Panc1 (cell line): ENCODE measurements around the gene SUFU. TPM values are rescaled to one million over a fixed set of nuclear protein-coding genes. Genes with fewer than 3 reads are reported as not detected.

Experiments
- ATAC-seq: fragments of 200-7000 bp; cut with Tn5 transposase; 2 replicates; pipeline ENCODE4 v1.9.1; 2020; ENCODE audit warnings: mild to moderate bottlenecking, moderate library complexity
- BruUV-seq: library from RNA; stranded (reverse); fragments of 400-500 nt; replicated peaks from 2 replicates; lab custom pipeline; 2021; lab: Mats Ljungman, UMichigan
- CTCF ChIA-PET: fragments of 300-600 bp; sonication (Branson Sonifier 250); formaldehyde crosslinking; loops from one replicate; lab custom pipeline; 2022; ENCODE audit warnings: antibody characterized with exemption; lab: Charles Lee
- POLR2A ChIA-PET: fragments of 300-600 bp; sonication (Branson Sonifier 250); formaldehyde crosslinking; loops from one replicate; lab custom pipeline; 2022; ENCODE audit warnings: antibody characterized with exemption; lab: Charles Lee
- DNase-seq: peaks from one replicate; pipeline ENCODE4 v3.0.0-alpha.2; 2010; ENCODE audit warnings: low read depth, low spot score
- H3K27ac ChIP-seq: 2 replicates; pipeline ENCODE4 v1.5.1; 2011; ENCODE audit warnings: mild to moderate bottlenecking, low read length, inconsistent platforms
- H3K27me3 ChIP-seq: fragments of 200-500 bp; sonication (Bioruptor generic); 2 replicates; pipeline ENCODE4 v1.6.0; 2014; ENCODE audit warnings: low read length, inconsistent platforms; ENCODE audit not compliant: control insufficient read depth, insufficient read depth
- H3K36me3 ChIP-seq: fragments of 200-500 bp; sonication (Bioruptor generic); 2 replicates; pipeline ENCODE4 v1.5.1; 2014; ENCODE audit warnings: inconsistent platforms, mild to moderate bottlenecking, low read length, moderate library complexity; ENCODE audit not compliant: control insufficient read depth, insufficient read depth
- H3K4me1 ChIP-seq: 2 replicates; pipeline ENCODE4 v1.5.1; 2011; ENCODE audit warnings: inconsistent platforms, mild to moderate bottlenecking, low read length, moderate library complexity; ENCODE audit not compliant: control insufficient read depth, insufficient read depth
- H3K4me3 ChIP-seq, 2 experiments: 2 replicates each; pipeline ENCODE4 v1.5.1; 2011 to 2012; ENCODE audit warnings: low read depth in 2 of 2, low read length in 2 of 2, mild to moderate bottlenecking in 2 of 2, inconsistent platforms in 1 of 2, moderate library complexity in 1 of 2
- H3K9me3 ChIP-seq: fragments of 200-500 bp; sonication (Bioruptor generic); 2 replicates; pipeline ENCODE4 v1.5.1; 2014; ENCODE audit warnings: low read depth, mild to moderate bottlenecking, inconsistent platforms, low read length, moderate library complexity; ENCODE audit not compliant: control insufficient read depth, insufficient read depth
- CTCF ChIP-seq: fragments of 450-650 bp; IDR thresholded peaks from 2 replicates; pipeline ENCODE4 v1.5.1; 2017; ENCODE audit warnings: mild to moderate bottlenecking
- POLR2AphosphoS5 ChIP-seq: IDR thresholded peaks from 2 replicates; pipeline ENCODE4 v1.6.1; 2012; ENCODE audit warnings: mild to moderate bottlenecking, low read depth, low read length, moderate library complexity
- REST ChIP-seq, 2 experiments: IDR thresholded peaks; 2 replicates each; pipeline ENCODE4 v1.6.1; 2011 to 2012; ENCODE audit warnings: low read depth in 2 of 2, control low read depth in 1 of 2, low read length in 1 of 2, mild to moderate bottlenecking in 1 of 2, moderate library complexity in 1 of 2; ENCODE audit not compliant: insufficient read depth in 1 of 2
- SIN3A ChIP-seq: IDR thresholded peaks from 2 replicates; pipeline ENCODE4 v1.6.1; 2012; ENCODE audit warnings: low read depth, mild to moderate bottlenecking, low read length, moderate library complexity, borderline replicate concordance; ENCODE audit not compliant: insufficient read depth
- TCF7L2 ChIP-seq: IDR thresholded peaks from 2 replicates; pipeline ENCODE4 v1.6.1; 2011; ENCODE audit warnings: mild to moderate bottlenecking, low read depth, low read length, inconsistent platforms
- in situ Hi-C: cut with HindIII; loops from 2 replicates; pipeline ENCODE4 v1.10.0; 2016; ENCODE audit warnings: low sequenced_read_pairs, low pct_unique_long_range_greater_than_20kb
- intact Hi-C: fragments of 100-400 bp; cut with micrococcal nuclease; formaldehyde crosslinking; loops from one replicate; pipeline ENCODE4 v1.10.0; 2022; ENCODE audit not compliant: unreplicated experiment
- total RNA-seq: library from RNA; stranded (reverse); gene quantifications from one replicate; pipeline ENCODE4 v1.2.1, GENCODE V29; 2021; ENCODE audit not compliant: unreplicated experiment

The SUFU gene
- total RNA-seq, 1 experiment from 2014 or later, result 9.5 TPM

DNA sequence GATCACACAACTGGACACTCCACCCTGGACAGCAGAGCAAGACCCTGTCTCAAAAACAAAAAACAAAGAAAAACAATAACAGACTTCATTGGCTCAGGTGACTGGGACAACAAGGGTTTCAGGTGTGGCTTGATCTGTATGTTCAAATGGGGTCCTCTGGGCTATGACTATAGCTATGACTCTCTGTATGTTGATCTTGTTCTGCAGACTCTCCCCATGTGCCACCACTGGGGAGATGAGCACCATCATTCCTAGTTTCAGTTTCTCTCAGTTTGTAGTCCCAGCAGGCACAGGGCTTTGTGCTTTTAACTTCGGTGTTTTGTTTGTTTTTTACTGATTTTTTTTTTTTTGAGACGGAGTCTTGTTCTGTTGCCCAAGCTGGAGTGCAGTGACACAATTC, 53.8 kb downstream of the SUFU start:
- Histone ChIP-seq H3K4me1 (no peaks in the 10 kb centered on the region), H3K9me3 (no peaks in the 10 kb centered on the region), H3K27ac (no peak overlapping the region), H3K36me3 (no peaks in the 10 kb centered on the region), H3K27me3 (no peaks in the 10 kb centered on the region), H3K4me3 (no peak overlapping the region)
- CTCF ChIA-PET, result no interaction called here
- BruUV-seq, result no TSS peak
- TF ChIP-seq CTCF, result no peak
- TF ChIP-seq REST (IDR thresholded peaks at IDR 0.05; ENCODE audit: insufficient read depth in 1 of 2, low read depth in 2 of 2, low read length in 1 of 2), result no peak
- no peak for TF ChIP-seq POLR2AphosphoS5
- TF ChIP-seq TCF7L2, result no peak
- no peak for TF ChIP-seq SIN3A
- in situ Hi-C loops (no loop called here), intact Hi-C loops (no loop called here)
- ATAC-seq (no peak), DNase-seq (no peak)
- POLR2A ChIA-PET, result no interaction called here

DNA sequence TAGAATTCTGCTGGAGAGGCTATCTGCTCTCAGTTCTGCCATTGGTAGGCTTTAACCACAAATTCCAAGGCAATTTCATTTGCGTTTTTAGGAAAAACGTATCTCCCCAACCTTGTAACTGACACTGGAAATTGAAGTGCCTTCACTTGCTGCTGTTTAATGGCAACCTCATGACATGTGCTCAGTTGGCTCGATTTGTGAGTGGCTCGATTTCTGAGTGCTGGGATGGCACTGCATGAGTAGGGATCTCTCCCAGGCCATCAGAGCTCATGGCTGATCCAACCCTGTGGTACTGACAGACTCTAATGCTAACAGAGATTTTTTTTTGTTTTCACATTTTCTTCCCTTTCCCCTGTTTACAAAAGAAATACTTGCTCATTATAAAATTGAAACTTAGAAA, 56.0 kb downstream of the SUFU start:
- Histone ChIP-seq H3K27me3 (no peaks in the 10 kb centered on the region), H3K4me3 (no peak overlapping the region), H3K27ac (no peak overlapping the region), H3K9me3 (no peaks in the 10 kb centered on the region), H3K4me1 (no peaks in the 10 kb centered on the region), H3K36me3 (no peaks in the 10 kb centered on the region)
- ATAC-seq (no peak), DNase-seq (no peak)
- TF ChIP-seq POLR2AphosphoS5 (no peak), CTCF (no peak), REST (IDR thresholded peaks at IDR 0.05; ENCODE audit: insufficient read depth in 1 of 2, low read depth in 2 of 2, low read length in 1 of 2) (no peak), TCF7L2 (no peak), SIN3A (no peak)
- ChIA-PET CTCF (no interaction called here), POLR2A (no interaction called here)
- in situ Hi-C loops, result no loop called here
- intact Hi-C loops, result no loop called here
- no TSS peak for BruUV-seq
